ENCODE results near the gene CLOCK. TPM values are rescaled to one million over a fixed set of nuclear protein-coding genes. Genes with fewer than 3 reads are reported as not detected.

Gene CLOCK
- total RNA-seq, 1 experiment from 2014 or later, result 14.9 TPM

DNA sequence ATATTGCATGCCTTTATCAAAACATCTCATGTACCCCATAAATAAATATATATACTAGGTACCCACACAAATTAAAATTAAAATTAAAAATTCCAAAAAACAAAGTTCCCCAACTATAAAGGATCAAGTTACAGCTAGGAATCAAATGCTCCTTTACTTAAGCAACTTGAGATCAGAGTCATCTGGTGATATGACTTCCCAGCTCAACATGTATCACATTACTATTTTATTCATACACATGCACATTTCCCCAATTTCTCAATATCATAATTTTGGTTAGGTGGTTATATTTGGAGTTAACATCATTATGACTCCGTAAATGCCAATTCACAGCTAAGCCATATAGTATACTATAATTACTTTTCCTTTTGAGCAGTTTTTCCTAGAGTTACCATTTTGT lies 60.9 kb downstream of the CLOCK start:
- H3K9me3 ChIP-seq (ENCODE audit: low read depth, low read length, poor library complexity, severe bottlenecking), result no peaks in the 10 kb centered on the region
- no peak for TF ChIP-seq EZH2 (IDR thresholded peaks at IDR 0.05; ENCODE audit: borderline replicate concordance, low read depth, low read length, poor library complexity, severe bottlenecking)
- TF ChIP-seq, protein P1, sequence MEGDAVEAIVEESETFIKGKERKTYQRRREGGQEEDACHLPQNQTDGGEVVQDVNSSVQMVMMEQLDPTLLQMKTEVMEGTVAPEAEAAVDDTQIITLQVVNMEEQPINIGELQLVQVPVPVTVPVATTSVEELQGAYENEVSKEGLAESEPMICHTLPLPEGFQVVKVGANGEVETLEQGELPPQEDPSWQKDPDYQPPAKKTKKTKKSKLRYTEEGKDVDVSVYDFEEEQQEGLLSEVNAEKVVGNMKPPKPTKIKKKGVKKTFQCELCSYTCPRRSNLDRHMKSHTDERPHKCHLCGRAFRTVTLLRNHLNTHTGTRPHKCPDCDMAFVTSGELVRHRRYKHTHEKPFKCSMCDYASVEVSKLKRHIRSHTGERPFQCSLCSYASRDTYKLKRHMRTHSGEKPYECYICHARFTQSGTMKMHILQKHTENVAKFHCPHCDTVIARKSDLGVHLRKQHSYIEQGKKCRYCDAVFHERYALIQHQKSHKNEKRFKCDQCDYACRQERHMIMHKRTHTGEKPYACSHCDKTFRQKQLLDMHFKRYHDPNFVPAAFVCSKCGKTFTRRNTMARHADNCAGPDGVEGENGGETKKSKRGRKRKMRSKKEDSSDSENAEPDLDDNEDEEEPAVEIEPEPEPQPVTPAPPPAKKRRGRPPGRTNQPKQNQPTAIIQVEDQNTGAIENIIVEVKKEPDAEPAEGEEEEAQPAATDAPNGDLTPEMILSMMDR (conservative IDR thresholded peaks at IDR 0.05; ENCODE audit: low read depth, low read length), result no peak
- BruUV-seq (replicated peaks), result no TSS peak
- H3K4me3 ChIP-seq (ENCODE audit: low read depth, low read length, poor library complexity, severe bottlenecking), result no peak overlapping the region
- ChIA-PET CTCF (no interaction called here), POLR2A (ENCODE audit: low non-redundant PET) (no interaction called here)
- H3K27me3 ChIP-seq (replicated peaks; ENCODE audit: insufficient read depth, low read depth, low read length, poor library complexity), result no peaks in the 10 kb centered on the region
- no peaks in the 10 kb centered on the region for H3K36me3 ChIP-seq (ENCODE audit: insufficient read depth, low read length, poor library complexity, severe bottlenecking)
- no peaks in the 10 kb centered on the region for H3K4me1 ChIP-seq (ENCODE audit: insufficient read depth, low read length, poor library complexity, severe bottlenecking)
- DNase-seq (ENCODE audit: low spot score), result no peak
- intact Hi-C loops (cut with micrococcal nuclease; ENCODE audit: unreplicated experiment), result no loop called here
- no peak overlapping the region for H3K27ac ChIP-seq (ENCODE audit: low read depth, low read length, poor library complexity, severe bottlenecking)

DNA sequence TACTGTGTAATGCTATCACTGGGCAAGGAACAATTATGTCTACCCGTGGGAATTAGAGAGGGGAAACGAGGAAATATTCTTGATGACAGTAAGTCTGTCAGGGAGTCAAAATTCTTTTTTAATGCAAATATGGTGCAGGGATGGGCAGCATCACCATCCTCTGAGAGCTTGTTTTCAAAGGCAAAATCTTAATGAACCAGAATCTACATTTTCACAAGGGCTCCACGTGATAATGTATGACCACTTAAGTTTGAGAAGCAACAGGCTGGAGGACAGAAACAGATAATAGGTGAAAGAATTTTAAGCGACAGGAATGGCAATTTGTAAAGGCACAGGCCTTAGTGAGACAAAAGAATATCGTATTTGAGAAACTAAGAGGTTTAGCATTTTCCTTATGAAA lies 63.4 kb downstream of the CLOCK start:
- peak; percentile 0 for DNase-seq (ENCODE audit: low spot score)
- Histone ChIP-seq H3K4me1 (ENCODE audit: insufficient read depth, low read length, poor library complexity, severe bottlenecking) (no peaks in the 10 kb centered on the region), H3K4me3 (ENCODE audit: low read depth, low read length, poor library complexity, severe bottlenecking) (no peak overlapping the region), H3K27me3 (replicated peaks; ENCODE audit: insufficient read depth, low read depth, low read length, poor library complexity) (no peaks in the 10 kb centered on the region), H3K36me3 (ENCODE audit: insufficient read depth, low read length, poor library complexity, severe bottlenecking) (no peaks in the 10 kb centered on the region), H3K27ac (ENCODE audit: low read depth, low read length, poor library complexity, severe bottlenecking) (no peak overlapping the region), H3K9me3 (ENCODE audit: low read depth, low read length, poor library complexity, severe bottlenecking) (no peaks in the 10 kb centered on the region)
- TF ChIP-seq, protein P1 (conservative IDR thresholded peaks at IDR 0.05; ENCODE audit: low read depth, low read length), result no peak
- no peak for TF ChIP-seq EZH2 (IDR thresholded peaks at IDR 0.05; ENCODE audit: borderline replicate concordance, low read depth, low read length, poor library complexity, severe bottlenecking)
- POLR2A ChIA-PET (ENCODE audit: low non-redundant PET), result no interaction called here
- CTCF ChIA-PET, result no interaction called here
- no TSS peak for BruUV-seq (replicated peaks)
- intact Hi-C loops (cut with micrococcal nuclease; ENCODE audit: unreplicated experiment), result no loop called here

DNA sequence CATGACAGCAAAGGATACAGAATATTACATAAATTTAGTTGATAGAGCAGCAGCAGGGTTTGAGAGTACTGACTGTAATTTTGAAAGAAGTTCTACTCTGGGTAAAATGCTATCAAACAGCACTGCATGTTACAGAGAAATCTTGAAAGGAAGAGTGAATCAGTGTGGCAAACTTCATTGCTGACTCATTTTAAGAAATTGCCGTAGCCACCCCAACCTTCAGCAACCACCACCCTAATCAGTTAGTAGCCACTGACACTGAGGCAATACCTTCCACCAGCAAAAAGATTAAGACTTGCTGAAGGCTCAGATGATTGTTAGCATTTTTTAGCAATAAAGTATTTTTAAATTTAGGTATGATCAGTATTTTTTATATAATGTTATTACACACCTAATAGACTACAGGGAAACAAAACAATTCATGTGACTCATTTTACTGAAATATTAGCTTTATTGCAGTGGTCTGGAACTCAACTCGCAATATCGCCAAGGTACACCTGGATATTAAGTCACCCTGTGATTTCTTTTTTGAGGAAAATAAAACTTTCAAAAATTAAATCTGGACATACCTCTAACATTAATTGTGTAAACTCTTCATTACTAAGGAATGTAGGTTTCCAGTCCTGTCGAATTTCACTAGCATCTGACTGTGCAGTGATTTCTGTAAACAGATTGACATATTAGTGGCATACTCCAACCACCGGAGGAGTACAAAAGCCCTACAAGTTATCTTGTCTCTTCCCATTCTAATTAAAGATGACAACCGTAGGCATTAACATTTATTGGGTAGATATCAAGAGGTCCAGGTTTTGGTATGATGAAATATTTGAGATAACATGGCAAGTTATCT lies 71.1 kb downstream of the CLOCK start:
- H3K4me1 ChIP-seq (ENCODE audit: insufficient read depth, low read length, poor library complexity, severe bottlenecking), result no peaks in the 10 kb centered on the region
- no peak for DNase-seq (ENCODE audit: low spot score)
- H3K27ac ChIP-seq (ENCODE audit: low read depth, low read length, poor library complexity, severe bottlenecking), result no peak overlapping the region
- peaks cover 8% of the 10 kb centered on the region for H3K36me3 ChIP-seq (ENCODE audit: insufficient read depth, low read length, poor library complexity, severe bottlenecking)
- CTCF ChIA-PET, result no interaction called here
- POLR2A ChIA-PET (ENCODE audit: low non-redundant PET), result no interaction called here
- H3K4me3 ChIP-seq (ENCODE audit: low read depth, low read length, poor library complexity, severe bottlenecking), result no peak overlapping the region
- H3K9me3 ChIP-seq (ENCODE audit: low read depth, low read length, poor library complexity, severe bottlenecking), result no peaks in the 10 kb centered on the region
- TF ChIP-seq EZH2 (IDR thresholded peaks at IDR 0.05; ENCODE audit: borderline replicate concordance, low read depth, low read length, poor library complexity, severe bottlenecking), result no peak
- TF ChIP-seq, protein P1 (conservative IDR thresholded peaks at IDR 0.05; ENCODE audit: low read depth, low read length), result no peak
- H3K27me3 ChIP-seq (replicated peaks; ENCODE audit: insufficient read depth, low read depth, low read length, poor library complexity), result no peaks in the 10 kb centered on the region
- intact Hi-C loops (cut with micrococcal nuclease; ENCODE audit: unreplicated experiment), result no loop called here
- BruUV-seq (replicated peaks), result no TSS peak

Data from A673 (cell line).